Upper lobe of right lung (tissue), 1 donor: ENCODE data around the gene ACAA2. TPM values are rescaled to one million over a fixed set of nuclear protein-coding genes. Genes with fewer than 3 reads are reported as not detected.
A peak's percentile ranks its signal among the peaks of the same experiment; 100 is the strongest.
"Not testable (repeated sequence)": the region's sequence is repeated elsewhere in the genome, so short reads cannot be mapped to it uniquely, and the experiment has no call there.

Experiments used
- ATAC-seq: fragments of 200-7000 bp; cut with Tn5 transposase; one replicate; pipeline ENCODE4 v1.9.1; 2020; ENCODE audit warnings: mild to moderate bottlenecking, moderate library complexity
- DNase-seq: peaks from one replicate; pipeline ENCODE4 v3.0.0-alpha.2; 2020
- H3K27ac ChIP-seq: fragments of 200-600 bp; one replicate; pipeline ENCODE4 v1.8.0; 2022
- H3K27me3 ChIP-seq: fragments of 200-600 bp; one replicate; pipeline ENCODE4 v1.8.0; 2022; ENCODE audit warnings: mild to moderate bottlenecking
- H3K36me3 ChIP-seq: fragments of 200-600 bp; one replicate; pipeline ENCODE4 v1.8.0; 2022
- H3K4me1 ChIP-seq: fragments of 200-600 bp; one replicate; pipeline ENCODE4 v1.8.0; 2022
- H3K4me3 ChIP-seq: fragments of 200-600 bp; one replicate; pipeline ENCODE4 v1.8.0; 2022; ENCODE audit warnings: mild to moderate bottlenecking
- H3K9me3 ChIP-seq: fragments of 200-600 bp; one replicate; pipeline ENCODE4 v1.8.0; 2022
- CTCF ChIP-seq: fragments of 200-600 bp; IDR thresholded peaks from one replicate; pipeline ENCODE4 v1.8.0; 2022; ENCODE audit warnings: antibody characterized with exemption
- intact Hi-C: fragments of 100-400 bp; cut with DNase I; formaldehyde crosslinking; loops from one replicate; pipeline ENCODE4 v1.11.0; 2022
- total RNA-seq: library from RNA; stranded (reverse); fragmentation: NEBNext Ultra II Directional; extraction: Animal tissue kit (Norgen Biotek cat#: 25700); gene quantifications from one replicate; pipeline ENCODE4 v1.2.1, GENCODE V29; 2021
- donor health status: DM: no; HTN: yes; CAD: no; lungs with severe emphysema.

ACAA2 gene
- total RNA-seq, 1 donor from 2014 or later: 68.9 TPM

GRCh38 chr18:49811151-49811938 is 2.0 kb downstream of the ACAA2 start:
- DNase-seq (no peak), ATAC-seq (no peak)
- Histone ChIP-seq H3K4me3 (peak overlapping the region; percentile 2), H3K36me3 (no peaks in the 10 kb centered on the region), H3K27me3 (no peaks in the 10 kb centered on the region), H3K9me3 (no peaks in the 10 kb centered on the region), H3K4me1 (peaks cover 25% of the 10 kb centered on the region), H3K27ac (no peak overlapping the region)
- TF ChIP-seq CTCF: no peak
- intact Hi-C loops: no loop called here

DNA sequence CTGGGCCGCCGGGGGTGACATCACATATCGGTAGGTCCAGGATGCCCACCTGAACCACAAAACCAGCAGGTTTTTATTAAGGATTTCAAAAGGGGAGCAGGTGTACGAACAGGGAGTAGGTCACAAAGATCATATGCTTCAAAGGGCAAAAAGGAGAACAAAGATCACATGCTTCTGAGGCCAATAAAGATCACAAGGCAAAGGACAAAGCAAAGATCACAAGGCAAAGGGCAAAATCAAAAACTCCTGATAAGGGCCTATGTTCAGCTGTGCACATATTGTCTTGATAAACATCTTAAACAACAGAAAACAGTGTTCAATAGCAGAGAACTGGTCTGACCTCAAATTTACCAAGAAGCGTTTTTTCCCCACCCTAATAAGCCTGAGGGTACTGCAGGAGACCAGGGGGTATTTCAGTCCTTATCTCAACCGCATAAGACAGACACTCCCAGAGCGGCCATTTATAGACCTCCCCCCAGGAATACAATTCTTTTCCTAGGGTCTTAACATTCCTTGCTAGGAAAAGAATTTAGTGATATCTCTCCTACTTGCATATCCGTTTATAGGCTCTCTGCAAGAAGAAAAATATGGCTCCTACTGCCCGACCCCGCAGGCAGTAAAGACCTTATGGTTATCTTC is 4.7 kb downstream of the ACAA2 start:
- DNase-seq, intact Hi-C loops, H3K36me3 ChIP-seq, H3K4me3 ChIP-seq, H3K27me3 ChIP-seq, ATAC-seq, H3K9me3 ChIP-seq, H3K27ac ChIP-seq: not testable (repeated sequence)
- H3K4me1 ChIP-seq: peaks cover 20% of the 10 kb centered on the region

GRCh38 chr18:49804096-49804495 is 9.2 kb downstream of the ACAA2 start:
- TF ChIP-seq CTCF: no peak
- Histone ChIP-seq H3K9me3 (no peaks in the 10 kb centered on the region), H3K4me1 (no peaks in the 10 kb centered on the region), H3K27me3 (no peaks in the 10 kb centered on the region), H3K4me3 (no peak overlapping the region), H3K36me3 (peaks cover 17% of the 10 kb centered on the region), H3K27ac (no peak overlapping the region)
- no peak for DNase-seq
- no peak for ATAC-seq
- intact Hi-C loops: no loop called here

DNA sequence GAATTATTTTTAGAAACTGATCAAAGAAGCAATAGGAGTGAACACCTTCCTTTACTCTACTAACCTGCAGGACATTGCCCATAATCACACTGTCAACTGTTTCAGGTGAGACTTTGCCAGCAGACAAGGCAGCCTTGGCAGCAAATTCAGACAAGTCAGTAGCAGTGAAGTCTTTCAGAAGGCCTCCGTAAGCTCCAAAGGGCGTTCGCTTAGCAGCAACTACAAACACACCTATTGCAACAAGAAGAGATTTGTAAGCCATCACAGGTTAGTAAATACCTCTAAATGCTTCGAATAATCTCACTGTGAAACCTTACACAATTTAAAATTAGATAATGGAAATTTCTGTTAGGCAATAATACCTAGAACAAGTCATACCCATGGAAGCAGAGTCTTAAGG is 10.7 kb downstream of the ACAA2 start:
- no peak overlapping the region for H3K4me3 ChIP-seq
- H3K4me1 ChIP-seq: no peaks in the 10 kb centered on the region
- no peak for TF ChIP-seq CTCF
- no peak for ATAC-seq
- H3K9me3 ChIP-seq: no peaks in the 10 kb centered on the region
- no peak overlapping the region for H3K27ac ChIP-seq
- intact Hi-C loops: no loop called here
- no peaks in the 10 kb centered on the region for H3K27me3 ChIP-seq
- H3K36me3 ChIP-seq: peaks cover 19% of the 10 kb centered on the region
- DNase-seq: no peak

DNA sequence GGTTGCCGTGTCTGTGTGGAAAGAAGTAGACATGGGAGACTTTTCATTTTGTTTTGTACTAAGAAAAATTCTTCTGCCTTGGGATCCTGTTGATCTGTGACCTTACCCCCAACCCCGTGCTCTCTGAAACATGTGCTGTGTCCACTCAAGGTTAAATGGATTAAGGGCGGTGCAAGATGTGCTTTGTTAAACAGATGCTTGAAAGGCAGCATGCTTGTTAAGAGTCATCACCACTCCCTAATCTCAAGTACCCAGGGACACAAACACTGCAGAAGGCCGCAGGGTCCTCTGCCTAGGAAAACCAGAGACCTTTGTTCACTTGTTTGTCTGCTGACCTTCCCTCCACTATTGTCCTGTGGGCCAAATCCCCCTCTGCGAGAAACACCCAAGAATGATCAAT is 12.8 kb downstream of the ACAA2 start:
- H3K9me3 ChIP-seq, ATAC-seq, intact Hi-C loops, H3K27me3 ChIP-seq, H3K27ac ChIP-seq, DNase-seq, H3K4me3 ChIP-seq, H3K4me1 ChIP-seq: not testable (repeated sequence)
- peaks cover 34% of the 10 kb centered on the region for H3K36me3 ChIP-seq

DNA sequence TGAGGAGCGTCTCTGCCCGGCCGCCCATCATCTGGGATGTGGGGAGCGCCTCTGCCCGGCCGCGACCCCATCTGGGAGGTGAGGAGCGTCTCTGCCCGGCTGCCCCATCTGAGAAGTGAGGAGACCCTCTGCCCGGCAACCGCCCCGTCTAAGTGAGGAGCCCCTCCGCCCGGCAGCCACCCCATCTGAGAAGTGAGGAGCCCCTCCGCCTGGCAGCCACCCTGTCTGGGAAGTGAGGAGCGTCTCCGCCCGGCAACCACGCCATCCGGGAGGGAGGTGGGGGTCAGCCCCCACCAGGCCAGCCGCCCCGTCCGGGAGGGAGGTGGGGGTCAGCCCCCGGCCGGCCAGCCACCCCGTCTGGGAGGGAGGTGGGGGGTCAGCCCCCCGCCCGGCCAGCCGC is 13.5 kb downstream of the ACAA2 start:
- intact Hi-C loops: not testable (repeated sequence)

GRCh38 chr18:49798001-49798400 is 15.3 kb downstream of the ACAA2 start:
- H3K36me3 ChIP-seq: peaks cover 59% of the 10 kb centered on the region
- DNase-seq (no peak), ATAC-seq (no peak)
- no peaks in the 10 kb centered on the region for H3K9me3 ChIP-seq
- TF ChIP-seq CTCF: no peak
- no peak overlapping the region for H3K27ac ChIP-seq
- no peak overlapping the region for H3K4me3 ChIP-seq
- intact Hi-C loops: no loop called here
- no peaks in the 10 kb centered on the region for H3K4me1 ChIP-seq
- H3K27me3 ChIP-seq: no peaks in the 10 kb centered on the region

More for the DNA sequence above, 13.5 kb downstream of the ACAA2 start:
- H3K36me3 ChIP-seq: peaks cover 41% of the 10 kb centered on the region
- DNase-seq, ATAC-seq, H3K9me3 ChIP-seq, H3K4me1 ChIP-seq, H3K27ac ChIP-seq, H3K4me3 ChIP-seq, H3K27me3 ChIP-seq: not testable (repeated sequence)
